ENCODE data around the gene COMTD1.
A peak's percentile ranks its signal among the peaks of the same experiment; 100 is the strongest.
"Not testable (repeated sequence)": the region's sequence is repeated elsewhere in the genome, so short reads cannot be mapped to it uniquely, and the experiment has no call there.

The COMTD1 gene

GRCh38 chr10:75226095-75226494, 9.7 kb downstream of the COMTD1 start:
- TF ChIP-seq CTCF (IDR thresholded peaks at IDR 0.05; ENCODE audit: insufficient read depth, low read depth, low read length, missing control alignments), result no peak
- no peak overlapping the region for H3K4me3 ChIP-seq (ENCODE audit: low read length)

GRCh38 chr10:75223507-75223906, 12.2 kb downstream of the COMTD1 start:
- DNase-seq (ENCODE audit: low read depth), result no peak
- no peak for TF ChIP-seq CTCF (IDR thresholded peaks at IDR 0.05; ENCODE audit: insufficient read depth, low read depth, low read length, missing control alignments)
- no peak overlapping the region for H3K4me3 ChIP-seq (ENCODE audit: low read length)

More at GRCh38 chr10:75226095-75226494, 9.7 kb downstream of the COMTD1 start:
- DNase-seq (ENCODE audit: low read depth), result no peak

- H3K4me3 ChIP-seq (ENCODE audit: low read length); DNase-seq (ENCODE audit: low read depth): not testable (repeated sequence)
These were observed 14.3 kb downstream of the COMTD1 start for GRCh38 chr10:75221492-75221891.

- no peak for DNase-seq (ENCODE audit: low read depth)
- TF ChIP-seq CTCF (IDR thresholded peaks at IDR 0.05; ENCODE audit: insufficient read depth, low read depth, low read length, missing control alignments), result no peak
These were observed 15.5 kb downstream of the COMTD1 start for GRCh38 chr10:75220274-75220673.

GRCh38 chr10:75212343-75212742, 23.4 kb downstream of the COMTD1 start:
- no peak for TF ChIP-seq CTCF (IDR thresholded peaks at IDR 0.05; ENCODE audit: insufficient read depth, low read depth, low read length, missing control alignments)
- H3K4me3 ChIP-seq (ENCODE audit: low read length), result peak overlapping the region; percentile 80
- DNase-seq (ENCODE audit: low read depth), result no peak

More at GRCh38 chr10:75220274-75220673, 15.5 kb downstream of the COMTD1 start:
- H3K4me3 ChIP-seq (ENCODE audit: low read length), result no peak overlapping the region

GRCh38 chr10:75211007-75211691, 24.6 kb downstream of the COMTD1 start:
- DNase-seq (ENCODE audit: low read depth), result peak; percentile 83
- peak overlapping the region; percentile 80 for H3K4me3 ChIP-seq (ENCODE audit: low read length)
- TF ChIP-seq CTCF (IDR thresholded peaks at IDR 0.05; ENCODE audit: insufficient read depth, low read depth, low read length, missing control alignments), result no peak

- peak; percentile 84 for DNase-seq (ENCODE audit: low read depth)
- peak within 1 kb of the TSS; percentile 80 for H3K4me3 ChIP-seq (ENCODE audit: low read length)
- no peak for TF ChIP-seq CTCF (IDR thresholded peaks at IDR 0.05; ENCODE audit: insufficient read depth, low read depth, low read length, missing control alignments)
These were observed 25.3 kb downstream of the COMTD1 start, which contains the start of gene VDAC2 for GRCh38 chr10:75210282-75211006. VDAC2 (plus strand) TSS chr10:75210796; CDS start chr10:75211159, 363 bp downstream.
